Ureter (tissue), 1 donor: Measurements from ENCODE around the gene PANK1. TPM values are rescaled to one million over a fixed set of nuclear protein-coding genes. Genes with fewer than 3 reads are reported as not detected.
"Not testable (repeated sequence)": the region's sequence is repeated elsewhere in the genome, so short reads cannot be mapped to it uniquely, and the experiment has no call there.

Experiments
- DNase-seq: peaks from one replicate; pipeline ENCODE4 v3.0.0-alpha.2; 2020; ENCODE audit warnings: low spot score
- total RNA-seq: library from RNA; stranded (reverse); gene quantifications from one replicate; pipeline ENCODE4 v1.2.4, GENCODE V29; 2023
- donor health status: DM: yes; HTN: yes; CAD: no.

Gene PANK1
- total RNA-seq, 1 donor from 2014 or later = 4.8 TPM

DNA sequence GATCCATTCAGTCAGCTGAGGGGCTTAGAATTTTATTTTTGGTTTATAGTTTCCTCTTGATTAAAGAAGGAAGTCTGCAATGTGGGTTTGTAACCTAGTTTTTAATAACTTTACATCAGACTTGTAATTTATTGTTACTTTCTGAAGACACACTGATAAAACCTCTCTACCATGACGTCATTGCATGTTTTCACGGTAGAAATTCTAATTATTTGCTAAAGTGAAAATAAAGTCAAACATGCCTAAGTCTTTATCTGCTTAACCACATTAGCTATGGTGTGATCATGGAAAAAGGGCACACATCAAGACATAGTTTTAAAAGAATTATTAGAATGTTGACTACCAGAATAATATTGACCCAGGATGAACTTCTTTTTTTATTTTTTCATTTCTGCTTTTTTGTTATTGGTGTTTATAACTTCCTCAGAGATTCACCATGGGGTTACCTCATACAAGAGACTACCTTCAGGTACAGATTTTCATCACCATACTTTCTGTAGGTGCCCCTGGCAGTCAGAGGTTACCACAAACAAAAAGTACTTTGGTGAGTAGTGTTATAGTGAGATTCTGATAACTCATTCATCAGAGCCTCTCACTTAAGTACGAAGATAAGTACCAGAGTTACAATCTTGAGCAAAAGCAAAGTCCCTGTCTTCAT lies 7.0 kb upstream of the PANK1 start:
- no peak for DNase-seq

DNA sequence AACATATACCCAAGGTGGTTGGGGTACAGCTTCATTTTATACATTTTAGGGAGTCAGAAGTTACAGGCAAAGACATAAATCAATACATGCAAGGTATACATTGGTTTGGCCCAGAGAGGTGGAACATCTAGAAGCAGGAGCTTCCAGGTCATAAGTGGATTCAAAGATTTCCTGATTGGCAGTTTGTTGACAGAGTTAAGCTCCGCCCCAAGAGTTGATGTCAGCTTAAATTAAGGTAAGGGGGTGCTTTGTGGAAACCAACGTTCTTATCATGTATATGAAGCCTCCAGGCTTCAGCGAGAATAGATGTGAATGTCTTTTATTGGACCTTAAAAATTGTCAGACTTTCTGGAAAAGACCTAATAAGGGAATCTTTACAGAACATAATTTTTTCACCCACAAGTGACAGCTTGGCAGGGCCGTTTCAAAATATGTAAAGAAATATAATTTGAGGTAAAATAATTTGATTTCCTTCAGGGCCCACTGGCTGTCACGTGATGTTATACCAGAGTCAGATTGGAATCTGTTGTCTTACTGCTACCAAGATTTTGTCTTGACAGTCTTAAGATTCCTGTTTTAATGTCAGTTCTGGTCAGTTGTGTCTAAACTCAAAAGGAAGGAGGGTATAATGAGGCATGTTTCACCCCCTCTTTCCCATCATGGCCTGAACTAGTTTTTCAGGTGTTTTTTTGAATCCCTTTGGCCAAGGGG lies 6.3 kb upstream of the PANK1 start:
- no peak for DNase-seq

DNA sequence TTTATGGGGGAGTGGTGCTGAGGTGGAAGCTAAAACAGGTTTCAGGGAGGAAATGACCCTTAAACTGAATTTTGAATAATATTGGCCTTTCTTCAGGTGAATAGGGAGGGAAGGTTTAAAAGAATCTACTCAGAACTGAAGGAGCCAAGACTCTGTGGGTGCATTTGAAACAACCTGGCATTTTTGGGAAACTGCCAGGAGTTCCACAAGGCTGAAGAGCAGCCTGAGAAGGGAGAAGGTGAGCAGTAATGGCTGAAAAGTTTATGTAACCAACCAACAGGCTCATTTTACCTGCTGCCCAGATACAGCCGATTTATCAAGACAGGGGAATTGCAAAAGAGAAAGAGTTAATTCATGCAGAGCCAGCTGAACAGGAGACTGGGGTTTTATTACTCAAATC lies 4.0 kb upstream of the PANK1 start:
- DNase-seq = no peak

DNA sequence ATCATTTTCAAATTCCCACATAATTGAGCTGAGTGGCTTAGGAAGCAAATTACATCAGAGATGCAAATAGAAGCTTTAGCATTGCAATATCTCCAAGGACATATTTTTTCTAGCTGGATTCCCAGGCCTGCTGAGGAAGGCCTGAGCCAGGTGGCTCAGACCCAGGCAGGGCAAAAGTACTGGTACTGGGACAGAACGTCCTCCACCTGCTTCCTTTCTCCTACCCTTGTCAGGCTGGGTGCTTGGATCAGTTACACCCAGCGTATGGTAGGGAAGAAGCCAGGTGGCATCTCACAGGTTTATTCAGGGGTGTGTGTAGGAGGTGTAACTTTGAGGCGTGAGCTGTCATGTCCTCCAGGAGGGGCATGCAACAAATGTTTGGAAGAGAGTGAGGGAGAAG lies 3.0 kb upstream of the PANK1 start:
- no peak for DNase-seq

DNA sequence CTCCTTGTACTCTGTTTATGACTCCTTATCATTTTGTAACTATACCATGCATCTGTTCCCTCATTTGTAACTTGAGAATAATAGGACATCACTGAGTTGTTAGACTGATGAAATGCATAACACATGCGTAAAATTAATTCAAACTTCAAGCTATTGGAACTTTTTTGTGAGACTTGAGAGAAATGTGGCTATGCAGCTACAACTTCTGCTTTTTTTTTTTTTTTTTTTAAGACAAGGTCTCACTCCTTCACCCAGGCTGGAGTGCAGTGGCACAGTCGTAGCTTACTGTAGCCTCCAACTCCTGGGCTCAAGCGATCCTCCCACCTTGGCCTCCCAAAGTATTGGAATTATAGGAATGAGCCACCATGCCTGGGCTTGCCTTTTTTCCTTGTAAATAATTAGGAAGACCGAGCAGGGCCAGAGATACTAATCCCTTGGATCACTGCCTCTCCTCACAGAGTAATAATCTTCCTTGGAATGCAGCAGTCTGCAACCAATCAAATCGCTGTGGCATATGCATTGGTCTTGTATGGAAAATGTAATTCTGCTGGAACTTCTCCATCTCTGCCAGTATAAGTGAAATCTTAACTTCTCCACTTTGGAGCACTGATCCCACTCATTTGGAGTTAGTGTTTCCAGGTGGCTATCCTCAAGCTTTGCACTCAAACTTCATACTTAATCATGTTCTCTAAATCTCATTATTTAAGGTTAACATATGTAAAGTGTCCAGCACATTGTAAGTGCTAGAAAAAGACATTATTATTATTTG lies 2.0 kb upstream of the PANK1 start:
- no peak for DNase-seq

DNA sequence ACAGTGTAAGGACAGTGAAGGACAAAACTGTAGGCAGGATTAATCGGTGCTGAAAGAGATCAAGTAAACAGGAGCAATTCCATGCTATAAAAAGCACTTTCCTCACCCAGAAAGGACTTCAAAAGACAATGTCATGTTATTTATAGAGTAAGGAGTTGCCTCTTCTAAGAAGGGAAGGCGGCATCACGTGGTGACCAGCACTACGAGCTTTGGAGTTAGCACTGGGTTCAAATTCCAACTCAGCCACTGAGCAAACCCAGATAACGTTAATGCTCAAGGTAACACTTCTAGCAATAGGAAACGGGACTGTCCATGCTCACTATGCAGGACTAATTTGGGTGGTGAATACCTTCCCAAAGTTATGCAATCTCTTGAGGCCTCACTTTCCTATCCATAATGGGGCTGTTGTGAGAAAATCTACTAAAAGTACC lies 715 bp upstream of the PANK1 start:
- DNase-seq = no peak

DNA sequence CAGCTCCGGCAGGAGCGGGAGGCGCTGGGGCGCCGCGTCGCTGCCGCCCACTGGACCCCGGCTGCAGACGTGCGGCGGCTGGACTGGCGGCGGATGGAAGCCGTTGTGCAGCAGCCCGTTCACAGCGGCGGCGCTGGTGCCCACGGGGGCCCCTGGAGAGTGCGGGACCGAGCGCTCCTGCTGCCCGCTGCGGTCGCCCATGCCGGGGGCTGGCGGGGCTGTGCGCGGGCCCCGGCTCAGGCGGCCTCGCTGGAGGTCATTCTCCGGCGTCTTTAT lies 413 bp downstream of the PANK1 start:
- no peak for DNase-seq

DNA sequence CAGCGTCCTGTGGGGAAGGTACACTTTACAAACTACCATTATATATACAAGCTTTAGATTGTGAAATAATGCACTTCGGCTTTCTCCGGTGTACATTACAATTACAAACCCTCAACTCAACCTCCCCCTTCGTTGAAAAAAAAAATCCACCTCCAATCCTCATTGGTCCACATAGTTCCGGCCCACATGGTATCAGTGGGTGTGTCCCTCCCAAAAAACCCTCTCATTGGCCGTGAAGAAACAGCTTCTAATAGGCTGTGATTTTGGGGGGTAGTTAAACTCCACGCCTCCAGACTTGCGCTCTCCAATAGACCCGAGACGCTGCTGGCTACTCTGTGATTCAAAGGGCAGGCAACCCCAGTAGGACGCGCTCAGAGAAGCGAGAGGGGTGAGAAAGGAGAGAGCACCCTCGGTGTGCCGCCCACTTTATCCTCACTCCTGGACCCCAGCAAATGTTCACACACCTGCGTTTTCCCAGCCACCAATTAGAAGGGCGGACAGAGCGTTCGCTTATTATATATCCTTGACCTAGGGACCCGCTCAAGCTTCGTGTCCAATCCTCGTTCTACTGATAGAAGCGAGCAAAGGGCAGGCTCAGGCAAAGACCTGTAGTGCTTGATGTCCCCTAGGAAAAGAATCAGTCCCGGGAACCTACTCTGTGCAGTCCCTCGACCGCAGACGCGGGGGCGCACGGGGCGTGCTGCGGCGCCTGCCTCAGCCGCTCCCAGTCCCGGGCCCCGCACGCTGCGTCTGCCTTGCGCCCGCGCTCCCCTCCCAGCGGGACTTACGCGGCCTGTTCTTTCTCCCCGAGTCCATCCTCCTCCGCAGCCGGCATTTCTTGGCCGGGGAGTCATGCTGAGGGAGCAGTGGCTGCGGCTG lies 991 bp downstream of the PANK1 start:
- peak; percentile 80 for DNase-seq

DNA sequence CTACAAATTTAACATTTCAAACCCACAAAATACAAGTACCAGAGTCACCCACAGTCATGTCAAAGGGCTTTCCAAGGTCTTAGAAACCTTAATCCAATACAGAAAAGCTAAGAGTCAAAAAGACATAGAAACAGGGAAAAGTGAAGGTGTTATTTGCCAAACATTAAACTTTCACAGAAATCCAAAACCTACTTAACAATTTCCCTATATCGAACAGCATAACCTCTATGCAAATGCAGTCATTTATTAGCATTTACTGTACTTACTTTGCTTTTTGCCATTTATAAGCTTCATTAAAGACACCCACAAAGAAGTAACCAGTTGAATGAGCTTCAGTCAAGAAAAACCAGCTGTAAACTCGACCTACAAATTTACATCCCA lies 1.6 kb downstream of the PANK1 start:
- no peak for DNase-seq

DNA sequence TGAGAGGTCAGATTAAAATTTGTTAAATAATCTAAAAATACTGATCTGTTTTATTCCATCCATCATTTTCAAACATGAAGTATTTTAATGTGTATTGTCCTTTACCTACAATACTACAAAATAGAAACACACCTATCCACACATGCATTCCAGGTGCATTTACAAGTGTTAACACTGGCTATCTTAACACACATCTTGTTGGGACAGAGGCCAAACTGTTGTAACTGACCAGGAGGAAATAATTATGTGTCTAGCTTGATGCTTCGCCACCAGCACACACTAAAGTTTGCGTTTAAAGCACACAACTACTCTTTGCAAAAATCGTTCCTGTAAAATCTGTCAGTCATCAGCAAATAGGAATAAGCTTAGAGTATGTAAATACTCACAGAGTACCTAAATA lies 2.8 kb downstream of the PANK1 start:
- no peak for DNase-seq

DNA sequence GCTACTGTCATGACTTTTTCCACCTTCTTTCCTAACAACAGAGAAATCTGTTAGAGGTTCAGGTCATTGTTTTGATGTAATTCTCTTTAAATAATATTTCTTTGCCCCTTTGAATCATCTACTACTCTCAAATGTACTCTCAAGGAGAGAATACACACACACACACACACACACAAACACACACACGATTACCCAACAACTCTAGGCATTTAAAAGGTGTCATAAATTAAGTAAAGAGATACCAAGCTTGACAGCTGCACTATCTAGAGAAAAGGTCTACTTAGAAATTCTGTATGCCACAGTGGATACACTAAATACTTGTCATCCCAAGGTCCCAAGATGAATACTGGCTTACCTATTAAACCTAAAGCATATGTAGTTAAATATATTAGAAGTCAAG lies 4.8 kb downstream of the PANK1 start:
- no peak for DNase-seq

DNA sequence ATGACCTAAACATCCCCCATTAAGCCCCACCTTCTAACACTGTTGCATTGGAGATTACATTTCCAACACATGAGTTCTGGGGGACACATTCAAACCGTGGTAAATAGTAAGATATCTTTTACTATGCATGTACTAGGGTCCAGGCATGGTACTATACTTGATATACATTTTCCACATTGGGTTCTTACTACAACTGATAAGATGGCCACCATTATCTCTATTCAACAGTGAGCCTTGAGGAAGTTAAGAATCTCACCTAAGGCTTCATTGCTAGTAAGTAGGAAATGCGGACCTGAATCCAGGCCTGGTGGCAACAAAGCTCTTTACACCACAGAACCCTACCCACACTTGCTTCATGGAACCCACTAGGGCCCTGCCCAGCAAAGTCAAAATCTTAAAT lies 5.7 kb downstream of the PANK1 start:
- DNase-seq = no peak

DNA sequence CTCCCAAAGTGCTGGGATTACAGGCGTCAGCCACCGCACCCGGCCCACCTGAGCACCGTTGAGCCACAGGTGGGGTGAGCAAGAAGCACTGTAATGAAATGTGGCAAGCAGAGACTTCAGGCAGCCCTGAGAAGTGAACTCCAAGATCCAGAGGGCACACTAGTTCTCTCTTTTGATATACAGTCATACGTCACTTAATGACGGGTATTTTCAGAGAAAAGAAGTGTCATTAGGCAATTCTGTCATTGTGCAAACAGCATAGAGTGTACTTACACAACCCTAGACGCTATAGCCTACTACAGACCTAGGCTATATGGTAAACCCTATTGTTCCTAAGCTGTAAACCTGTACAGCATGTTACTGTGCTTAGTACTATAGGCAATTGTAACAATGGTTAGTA lies 7.9 kb downstream of the PANK1 start:
- DNase-seq = no peak

DNA sequence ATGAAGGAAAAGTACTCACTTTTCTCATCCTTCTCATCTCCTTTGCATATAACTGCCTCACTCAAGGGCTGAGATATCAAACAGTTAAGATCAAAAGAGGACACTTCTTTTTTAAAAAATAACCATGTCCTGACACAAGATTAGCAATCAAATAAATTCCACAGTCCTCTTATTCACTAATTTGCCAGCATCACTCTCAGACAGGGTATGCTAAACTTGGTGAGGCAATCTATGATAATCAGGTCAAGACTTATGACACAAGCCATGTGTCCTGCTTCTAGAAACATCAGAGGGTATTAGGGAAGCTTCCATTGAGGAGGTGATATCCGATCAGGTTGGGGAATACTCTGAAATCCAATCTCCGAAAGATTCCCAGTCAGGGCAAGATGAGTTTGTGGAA lies 10.4 kb downstream of the PANK1 start:
- DNase-seq = no peak

DNA sequence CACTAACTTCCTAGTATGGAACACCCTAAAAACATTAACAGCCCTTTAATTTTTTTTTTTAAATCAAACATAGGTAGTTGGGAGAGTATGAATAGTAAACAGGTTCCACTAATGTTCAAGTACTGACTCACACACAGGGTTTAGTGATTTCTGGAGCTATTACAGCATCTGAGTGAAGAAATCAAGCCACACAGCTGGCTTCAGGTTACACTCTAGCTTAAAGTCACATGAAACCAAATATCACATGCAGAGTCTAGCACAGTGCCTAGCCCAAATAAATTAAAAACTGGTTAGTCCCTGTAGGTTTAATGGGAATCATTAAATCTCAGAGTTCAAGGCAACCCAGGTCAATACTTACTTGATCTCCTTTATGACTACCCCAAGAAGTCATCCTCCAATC lies 11.6 kb downstream of the PANK1 start:
- DNase-seq = no peak

DNA sequence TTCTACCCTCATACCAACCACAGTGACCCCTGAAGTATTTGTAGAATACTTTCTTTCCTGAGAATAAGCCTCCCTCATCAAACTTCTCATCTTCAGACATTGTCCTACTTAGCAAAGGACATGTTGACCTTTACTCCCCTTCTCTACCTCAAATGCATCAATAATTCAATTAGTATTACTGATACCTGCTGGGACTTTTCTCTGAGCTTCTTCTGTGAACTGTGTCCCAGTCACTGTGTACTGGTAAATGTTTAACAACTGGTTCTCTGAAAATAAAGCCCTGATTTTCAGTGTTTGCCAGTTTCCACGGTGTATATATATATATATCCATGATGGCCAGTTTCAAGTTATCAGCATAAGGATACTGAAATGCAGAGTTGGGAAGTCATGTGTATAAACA lies 12.2 kb downstream of the PANK1 start:
- DNase-seq = no peak

DNA sequence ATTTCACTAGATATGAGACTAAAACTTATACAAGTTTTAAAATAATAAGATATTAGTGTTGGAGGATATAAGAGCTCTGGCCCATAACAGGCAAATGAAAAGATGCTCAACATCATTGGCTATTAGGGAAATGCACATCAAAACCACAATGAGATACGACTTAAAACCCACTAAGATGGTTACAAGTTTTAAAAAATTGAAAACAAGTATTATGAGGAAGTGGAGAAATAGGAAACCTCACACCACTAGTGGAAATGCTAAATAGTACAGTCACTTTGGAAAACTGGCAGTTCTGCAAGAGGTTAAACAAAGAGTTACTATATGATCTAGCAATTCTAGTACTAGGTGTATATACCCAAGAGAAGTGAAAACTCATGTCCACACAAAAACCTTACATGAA lies 17.2 kb downstream of the PANK1 start:
- no peak for DNase-seq

DNA sequence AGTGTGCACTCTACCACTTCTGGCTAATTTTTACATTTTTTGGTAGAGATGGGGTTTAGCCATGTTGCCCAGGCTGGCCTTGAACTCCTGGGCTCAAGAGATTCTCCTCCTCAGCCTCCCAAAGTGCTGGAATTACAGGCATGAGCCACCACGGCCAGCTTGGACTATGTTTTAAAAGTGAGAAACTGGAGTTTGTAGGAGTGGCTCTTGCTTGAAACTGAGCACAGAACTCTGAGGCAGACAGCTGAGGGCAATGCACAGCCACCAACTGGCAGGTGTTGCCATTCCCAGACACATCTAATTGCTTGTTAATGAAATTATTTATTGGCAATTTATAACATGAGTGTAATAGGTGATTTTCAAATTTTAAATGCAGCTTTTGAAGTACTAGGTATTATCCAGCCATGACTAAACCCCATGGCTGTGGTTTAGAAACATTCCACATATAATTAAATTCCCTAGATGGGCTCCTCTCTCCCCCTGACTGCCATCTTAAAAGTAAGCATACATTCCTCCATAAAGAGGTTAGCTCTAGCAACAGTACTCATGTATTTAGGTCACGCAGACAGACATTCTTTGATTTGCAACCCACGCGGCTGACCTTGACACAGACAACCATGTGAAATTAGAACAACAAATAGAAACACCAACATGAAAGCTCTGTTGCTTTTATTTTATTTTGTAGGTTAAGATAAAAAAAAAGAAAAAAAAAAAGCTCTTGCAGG lies 19.8 kb downstream of the PANK1 start:
- DNase-seq = no peak

DNA sequence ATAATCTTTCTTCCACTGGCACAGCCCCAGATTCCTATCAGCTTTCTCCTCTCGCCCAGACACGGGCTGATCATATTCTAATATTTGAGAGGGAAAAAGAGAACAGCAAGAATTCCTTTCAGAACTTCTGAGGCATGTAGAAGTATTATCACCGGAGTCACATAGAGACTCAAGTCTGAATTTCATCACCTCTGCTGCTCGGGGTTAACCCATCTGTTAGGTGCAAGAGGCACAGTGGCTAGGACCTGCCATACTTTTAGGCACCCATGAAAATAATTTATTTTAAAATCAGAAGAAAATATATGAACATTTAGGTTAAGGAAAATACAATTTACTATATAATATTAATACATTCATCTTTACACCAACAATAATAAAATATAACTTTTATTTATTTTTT lies 21.0 kb downstream of the PANK1 start:
- DNase-seq = no peak

DNA sequence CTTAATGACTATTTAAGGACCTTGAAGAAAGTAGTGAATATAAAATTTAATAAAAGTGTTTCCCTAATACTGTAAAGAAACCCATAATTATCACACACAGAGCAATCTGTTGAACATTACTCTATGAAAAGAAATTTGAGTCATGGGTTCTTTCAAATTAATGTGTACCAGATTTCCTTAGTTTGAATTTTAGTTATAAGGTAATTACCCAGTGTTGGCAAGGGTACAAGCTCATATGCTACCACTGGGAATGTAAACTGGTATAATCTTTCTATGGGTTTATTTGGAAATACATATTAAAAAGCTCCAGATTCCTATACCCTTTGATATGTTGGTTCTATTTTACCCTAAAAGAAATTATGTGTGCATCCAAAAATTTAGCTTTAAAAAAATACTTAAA lies 22.9 kb downstream of the PANK1 start:
- no peak for DNase-seq

DNA sequence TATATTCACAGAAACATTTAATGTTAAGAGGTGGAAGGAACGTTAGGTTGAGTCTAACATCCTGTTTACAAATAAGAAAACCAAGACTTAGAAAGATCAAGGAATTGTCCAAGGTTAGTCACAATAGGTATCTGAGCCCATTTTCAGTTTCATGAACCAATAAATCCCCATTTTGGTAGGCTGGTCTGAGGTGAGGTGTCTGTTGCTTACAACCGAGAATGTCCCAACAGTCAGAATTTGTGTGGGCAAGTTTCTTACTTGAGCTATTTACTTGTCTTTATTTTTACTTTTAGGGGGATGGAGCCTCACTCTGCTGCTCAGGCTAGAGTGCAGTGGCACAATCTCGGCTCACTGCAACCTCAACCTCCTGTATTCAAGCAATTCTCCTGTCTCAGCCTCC lies 23.6 kb downstream of the PANK1 start:
- DNase-seq = no peak

DNA sequence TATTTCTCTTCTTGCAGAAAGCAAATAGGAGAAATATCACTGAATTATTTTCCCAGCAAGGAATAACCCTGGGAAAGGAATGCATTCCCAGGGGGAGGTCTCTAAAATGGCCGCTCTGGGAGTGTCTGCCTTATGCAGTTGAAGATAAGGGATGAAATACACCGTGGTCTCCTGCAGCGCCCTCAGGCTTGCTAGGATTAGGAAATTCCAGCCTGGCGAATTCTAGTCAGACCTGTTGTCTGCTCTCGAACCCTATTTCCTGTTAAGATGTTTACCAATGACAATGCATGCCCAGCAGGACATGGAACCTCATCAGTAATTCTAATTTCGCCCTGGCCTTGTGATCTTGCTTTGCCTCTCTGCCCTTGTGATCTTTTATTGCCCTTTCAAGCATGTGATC lies 24.7 kb downstream of the PANK1 start:
- DNase-seq = not testable (repeated sequence)
